ENCODE measurements around the gene TENM4.

The TENM4 gene

DNA sequence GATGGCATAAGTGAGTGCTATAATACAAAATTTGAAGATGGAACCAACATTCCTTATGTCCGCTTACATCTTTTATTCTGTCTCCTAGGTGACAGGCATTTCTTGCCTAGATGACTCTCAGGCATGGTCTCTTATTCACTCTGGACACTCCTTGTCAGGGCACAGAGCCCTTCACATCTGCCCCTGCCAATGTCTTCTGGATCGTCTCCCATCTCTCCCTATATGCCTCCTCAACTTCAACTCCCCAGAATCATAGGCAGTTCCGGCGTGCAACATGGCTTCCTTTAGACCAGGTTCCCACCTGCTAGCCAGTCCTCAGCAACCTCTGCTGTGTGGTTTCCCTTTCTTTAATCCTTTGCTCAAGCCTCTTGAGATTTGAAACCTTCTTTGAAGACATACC lies 300.9 kb downstream of the TENM4 start:
- Histone ChIP-seq H3K4me3 (ENCODE audit: low read depth in 1 of 2, low read length in 2 of 2) (no peak overlapping the region), H3K36me3 (ENCODE audit: control insufficient read depth in 1 of 2, insufficient read depth in 2 of 2, low read length in 2 of 2) (no peaks in the 10 kb centered on the region), H3K27me3 (ENCODE audit: low read depth, low read length) (no peaks in the 10 kb centered on the region), H3K4me1 (ENCODE audit: control insufficient read depth in 1 of 2, insufficient read depth in 2 of 2, low read length in 2 of 2) (no peaks in the 10 kb centered on the region), H3K9me3 (ENCODE audit: control insufficient read depth in 1 of 2, low read length in 2 of 2) (no peaks in the 10 kb centered on the region), H3K27ac (ENCODE audit: low read length) (no peak overlapping the region)

DNA sequence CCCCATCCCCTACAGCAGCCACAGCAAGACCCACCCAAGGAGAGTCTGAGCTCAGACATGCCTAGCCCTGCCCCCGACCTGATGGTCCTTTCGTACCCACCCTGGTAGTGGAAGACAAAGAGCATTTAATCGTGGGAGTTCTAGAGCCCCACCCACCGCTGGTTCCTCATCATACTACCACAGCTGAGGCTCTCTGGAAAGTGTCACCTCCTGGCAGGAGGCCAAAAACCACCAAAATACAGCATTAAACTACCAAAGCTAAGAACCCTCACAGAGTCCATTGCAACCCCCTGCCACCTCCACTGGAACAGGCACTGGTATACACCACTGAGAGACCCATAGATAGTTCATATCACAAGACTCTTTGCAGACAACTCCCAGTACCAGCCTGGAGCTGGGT lies 311.1 kb downstream of the TENM4 start:
- no peak overlapping the region for H3K27ac ChIP-seq (ENCODE audit: low read length)
- H3K9me3 ChIP-seq (ENCODE audit: control insufficient read depth in 1 of 2, low read length in 2 of 2): peaks cover 0 to 16% of the 10 kb centered on the region in 2 donors
- no peak overlapping the region for H3K4me3 ChIP-seq (ENCODE audit: low read depth in 1 of 2, low read length in 2 of 2)
- no peaks in the 10 kb centered on the region for H3K4me1 ChIP-seq (ENCODE audit: control insufficient read depth in 1 of 2, insufficient read depth in 2 of 2, low read length in 2 of 2)
- no peaks in the 10 kb centered on the region for H3K27me3 ChIP-seq (ENCODE audit: low read depth, low read length)
- no peaks in the 10 kb centered on the region for H3K36me3 ChIP-seq (ENCODE audit: control insufficient read depth in 1 of 2, insufficient read depth in 2 of 2, low read length in 2 of 2)

DNA sequence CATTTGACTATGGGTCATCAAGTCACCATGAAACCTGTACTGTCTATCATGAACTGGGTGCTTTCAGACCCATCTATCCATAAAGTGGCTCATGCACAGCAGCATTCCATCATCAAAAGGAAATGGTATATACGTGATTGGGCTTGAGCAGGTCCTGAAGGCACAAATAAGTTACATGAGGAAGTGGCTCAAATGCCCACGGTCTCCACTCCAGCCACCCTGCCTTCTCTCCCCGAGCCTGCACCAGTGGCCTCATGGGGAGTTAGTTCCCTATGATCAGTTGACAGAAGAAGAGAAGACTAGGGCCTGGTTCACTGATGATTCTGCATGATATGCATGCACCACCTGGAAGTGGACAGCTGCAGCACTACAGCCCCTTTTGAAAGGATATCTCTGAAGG lies 312.5 kb downstream of the TENM4 start:
- Histone ChIP-seq H3K27ac (ENCODE audit: low read length) (no peak overlapping the region), H3K9me3 (ENCODE audit: control insufficient read depth in 1 of 2, low read length in 2 of 2) (peaks cover 0 to 16% of the 10 kb centered on the region in 2 donors), H3K36me3 (ENCODE audit: control insufficient read depth in 1 of 2, insufficient read depth in 2 of 2, low read length in 2 of 2) (no peaks in the 10 kb centered on the region), H3K4me1 (ENCODE audit: control insufficient read depth in 1 of 2, insufficient read depth in 2 of 2, low read length in 2 of 2) (no peaks in the 10 kb centered on the region), H3K27me3 (ENCODE audit: low read depth, low read length) (no peaks in the 10 kb centered on the region), H3K4me3 (ENCODE audit: low read depth in 1 of 2, low read length in 2 of 2) (no peak overlapping the region)

DNA sequence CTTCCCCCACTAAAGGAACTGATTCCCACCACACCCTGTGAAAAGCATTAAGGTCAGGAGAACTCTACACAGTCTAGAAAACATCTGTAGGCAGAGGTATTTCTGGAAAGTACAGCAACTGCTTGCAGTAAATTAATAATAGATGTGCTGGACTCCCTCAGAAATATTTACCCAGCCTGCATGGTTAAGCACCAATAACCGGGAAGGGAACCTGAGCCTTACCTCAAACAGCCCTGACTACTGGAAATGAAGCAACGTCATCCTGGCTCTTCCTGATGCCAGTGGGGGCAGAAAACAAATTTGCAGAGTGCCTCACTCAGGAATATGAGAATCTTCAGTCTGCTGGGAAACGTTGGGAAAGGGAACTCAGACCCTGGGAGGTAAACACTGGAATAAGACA lies 318.1 kb downstream of the TENM4 start:
- Histone ChIP-seq H3K36me3 (ENCODE audit: control insufficient read depth in 1 of 2, insufficient read depth in 2 of 2, low read length in 2 of 2) (no peaks in the 10 kb centered on the region), H3K27ac (ENCODE audit: low read length) (no peak overlapping the region), H3K4me3 (ENCODE audit: low read depth in 1 of 2, low read length in 2 of 2) (no peak overlapping the region), H3K27me3 (ENCODE audit: low read depth, low read length) (no peaks in the 10 kb centered on the region), H3K9me3 (ENCODE audit: control insufficient read depth in 1 of 2, low read length in 2 of 2) (peaks cover 0 to 16% of the 10 kb centered on the region in 2 donors), H3K4me1 (ENCODE audit: control insufficient read depth in 1 of 2, insufficient read depth in 2 of 2, low read length in 2 of 2) (no peaks in the 10 kb centered on the region)

GRCh38 chr11:79121351-79121750 lies 319.5 kb downstream of the TENM4 start:
- no peaks in the 10 kb centered on the region for H3K27me3 ChIP-seq (ENCODE audit: low read depth, low read length)
- H3K36me3 ChIP-seq (ENCODE audit: control insufficient read depth in 1 of 2, insufficient read depth in 2 of 2, low read length in 2 of 2): no peaks in the 10 kb centered on the region
- no peak overlapping the region for H3K27ac ChIP-seq (ENCODE audit: low read length)

DNA sequence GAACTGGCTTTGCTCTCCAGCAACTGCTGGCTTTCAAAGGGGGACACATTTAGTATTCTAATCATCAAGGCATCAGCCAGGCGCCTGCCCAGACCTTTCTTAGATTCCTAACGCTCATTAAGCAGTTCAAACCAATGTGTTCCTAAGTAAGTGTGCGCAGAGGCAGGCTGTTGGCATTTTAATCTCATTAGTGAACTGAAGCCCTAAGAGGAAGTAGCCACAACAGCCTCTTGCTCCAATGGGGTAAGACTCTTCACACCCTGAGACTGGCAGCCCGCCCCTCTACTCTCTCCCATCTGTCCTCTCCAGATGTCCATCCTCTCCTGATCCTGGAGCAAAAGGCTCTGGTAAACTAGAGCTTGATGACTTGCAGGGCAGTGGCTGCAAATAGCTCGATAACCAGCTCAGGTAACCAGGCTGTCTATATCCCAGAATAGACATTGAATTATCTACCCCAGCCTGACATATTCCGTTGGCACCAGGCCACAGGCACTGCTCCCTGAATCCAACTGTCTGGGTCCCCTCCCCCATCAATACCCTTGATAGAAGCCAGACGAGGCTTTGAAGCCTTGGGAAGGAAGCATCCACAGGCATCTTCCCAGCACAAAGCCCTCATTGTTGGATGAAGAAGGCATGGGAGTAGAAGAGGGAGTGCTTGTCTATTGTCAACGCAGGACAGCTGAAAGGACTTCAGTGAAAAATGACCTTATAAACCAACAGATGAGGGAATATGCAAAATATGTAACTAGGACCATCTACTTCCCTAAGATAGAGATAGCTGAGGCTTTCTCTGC lies 321.1 kb downstream of the TENM4 start:
- H3K27me3 ChIP-seq (ENCODE audit: low read depth, low read length): no peaks in the 10 kb centered on the region
- H3K36me3 ChIP-seq (ENCODE audit: control insufficient read depth in 1 of 2, insufficient read depth in 2 of 2, low read length in 2 of 2): no peaks in the 10 kb centered on the region
- no peak overlapping the region for H3K27ac ChIP-seq (ENCODE audit: low read length)
- no peaks in the 10 kb centered on the region for H3K9me3 ChIP-seq (ENCODE audit: control insufficient read depth in 1 of 2, low read length in 2 of 2)
- H3K4me3 ChIP-seq (ENCODE audit: low read depth in 1 of 2, low read length in 2 of 2): no peak overlapping the region
- no peaks in the 10 kb centered on the region for H3K4me1 ChIP-seq (ENCODE audit: control insufficient read depth in 1 of 2, insufficient read depth in 2 of 2, low read length in 2 of 2)

More at GRCh38 chr11:79121351-79121750, 319.5 kb downstream of the TENM4 start:
- H3K4me3 ChIP-seq (ENCODE audit: low read depth in 1 of 2, low read length in 2 of 2): no peak overlapping the region
- no peaks in the 10 kb centered on the region for H3K4me1 ChIP-seq (ENCODE audit: control insufficient read depth in 1 of 2, insufficient read depth in 2 of 2, low read length in 2 of 2)
- H3K9me3 ChIP-seq (ENCODE audit: control insufficient read depth in 1 of 2, low read length in 2 of 2): peaks cover 0 to 7% of the 10 kb centered on the region in 2 donors

DNA sequence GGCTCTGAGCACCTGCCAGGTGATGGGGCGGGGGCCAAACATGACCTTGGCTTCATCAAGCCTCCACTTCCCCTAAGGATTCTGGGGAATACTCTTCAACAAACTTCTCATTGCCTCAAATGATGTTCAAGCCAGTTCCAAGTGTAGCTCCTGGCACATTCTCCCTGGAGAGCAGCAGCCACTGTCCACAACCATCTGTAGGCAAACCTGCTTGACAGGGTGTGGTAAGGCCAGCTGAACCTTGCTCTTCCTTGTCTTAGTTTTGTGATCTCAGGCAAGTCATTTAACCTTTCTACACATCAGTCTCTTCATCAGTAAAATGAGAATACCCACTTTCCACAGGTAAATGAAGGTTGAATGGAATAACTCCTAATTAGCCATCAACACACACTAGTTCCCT lies 323.3 kb downstream of the TENM4 start:
- H3K9me3 ChIP-seq (ENCODE audit: control insufficient read depth in 1 of 2, low read length in 2 of 2): no peaks in the 10 kb centered on the region
- H3K36me3 ChIP-seq (ENCODE audit: control insufficient read depth in 1 of 2, insufficient read depth in 2 of 2, low read length in 2 of 2): no peaks in the 10 kb centered on the region
- H3K27me3 ChIP-seq (ENCODE audit: low read depth, low read length): no peaks in the 10 kb centered on the region
- H3K4me3 ChIP-seq (ENCODE audit: low read depth in 1 of 2, low read length in 2 of 2): no peak overlapping the region
- H3K4me1 ChIP-seq (ENCODE audit: control insufficient read depth in 1 of 2, insufficient read depth in 2 of 2, low read length in 2 of 2): no peaks in the 10 kb centered on the region
- H3K27ac ChIP-seq (ENCODE audit: low read length): no peak overlapping the region

GRCh38 chr11:79116600-79116999 lies 324.2 kb downstream of the TENM4 start:
- H3K4me1 ChIP-seq (ENCODE audit: control insufficient read depth in 1 of 2, insufficient read depth in 2 of 2, low read length in 2 of 2): no peaks in the 10 kb centered on the region
- no peak overlapping the region for H3K27ac ChIP-seq (ENCODE audit: low read length)
- H3K27me3 ChIP-seq (ENCODE audit: low read depth, low read length): no peaks in the 10 kb centered on the region
- H3K36me3 ChIP-seq (ENCODE audit: control insufficient read depth in 1 of 2, insufficient read depth in 2 of 2, low read length in 2 of 2): no peaks in the 10 kb centered on the region
- H3K4me3 ChIP-seq (ENCODE audit: low read depth in 1 of 2, low read length in 2 of 2): no peak overlapping the region
- H3K9me3 ChIP-seq (ENCODE audit: control insufficient read depth in 1 of 2, low read length in 2 of 2): no peaks in the 10 kb centered on the region

GRCh38 chr11:79113054-79113690 lies 327.7 kb downstream of the TENM4 start:
- no peak overlapping the region for H3K4me3 ChIP-seq (ENCODE audit: low read depth in 1 of 2, low read length in 2 of 2)
- H3K27me3 ChIP-seq (ENCODE audit: low read depth, low read length): no peaks in the 10 kb centered on the region
- no peaks in the 10 kb centered on the region for H3K36me3 ChIP-seq (ENCODE audit: control insufficient read depth in 1 of 2, insufficient read depth in 2 of 2, low read length in 2 of 2)
- H3K27ac ChIP-seq (ENCODE audit: low read length): no peak overlapping the region
- no peaks in the 10 kb centered on the region for H3K4me1 ChIP-seq (ENCODE audit: control insufficient read depth in 1 of 2, insufficient read depth in 2 of 2, low read length in 2 of 2)
- H3K9me3 ChIP-seq (ENCODE audit: control insufficient read depth in 1 of 2, low read length in 2 of 2): no peaks in the 10 kb centered on the region

DNA sequence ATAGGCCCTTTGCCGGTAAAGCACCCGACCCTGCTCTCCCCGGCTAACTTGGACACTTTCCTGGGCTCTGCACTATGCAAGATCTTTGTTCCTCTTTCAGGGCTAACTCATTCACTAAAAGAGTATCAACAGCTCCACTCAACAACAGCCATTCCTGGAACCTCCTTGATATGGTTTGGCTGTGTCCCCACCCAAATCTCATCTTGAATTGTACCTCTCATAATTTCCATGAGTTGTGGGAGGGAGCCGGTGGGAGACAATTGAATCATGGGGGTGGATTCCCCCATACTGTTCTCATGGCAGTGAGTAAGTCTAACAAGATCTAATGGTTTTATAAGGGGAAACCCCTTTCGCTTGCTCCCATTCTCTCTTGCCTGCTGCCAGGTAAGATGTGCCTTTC lies 330.0 kb downstream of the TENM4 start:
- Histone ChIP-seq H3K27ac (ENCODE audit: low read length) (no peak overlapping the region), H3K4me1 (ENCODE audit: control insufficient read depth in 1 of 2, insufficient read depth in 2 of 2, low read length in 2 of 2) (no peaks in the 10 kb centered on the region), H3K4me3 (ENCODE audit: low read depth in 1 of 2, low read length in 2 of 2) (no peak overlapping the region), H3K36me3 (ENCODE audit: control insufficient read depth in 1 of 2, insufficient read depth in 2 of 2, low read length in 2 of 2) (no peaks in the 10 kb centered on the region), H3K9me3 (ENCODE audit: control insufficient read depth in 1 of 2, low read length in 2 of 2) (no peaks in the 10 kb centered on the region), H3K27me3 (ENCODE audit: low read depth, low read length) (no peaks in the 10 kb centered on the region)

DNA sequence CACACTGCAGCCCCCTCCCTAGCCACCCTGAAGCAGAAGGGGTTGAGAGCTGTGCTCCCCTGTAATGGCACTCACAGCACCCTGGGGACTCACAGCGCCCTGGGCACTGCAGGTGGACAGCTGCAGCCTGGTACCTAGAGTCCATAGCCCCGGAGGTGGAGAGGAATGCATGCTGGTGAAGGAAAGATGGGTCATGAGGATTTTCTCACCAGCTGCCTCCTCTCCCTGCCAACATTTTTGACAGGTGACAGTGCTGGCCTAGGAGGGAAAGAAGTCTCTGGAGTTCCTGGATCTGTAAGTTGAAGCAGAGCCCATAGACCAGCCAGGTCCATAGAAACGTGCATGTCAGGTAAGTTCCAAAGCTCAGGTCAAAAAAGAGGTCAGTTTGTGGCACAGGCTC lies 330.5 kb downstream of the TENM4 start:
- no peak overlapping the region for H3K4me3 ChIP-seq (ENCODE audit: low read depth in 1 of 2, low read length in 2 of 2)
- H3K27me3 ChIP-seq (ENCODE audit: low read depth, low read length): no peaks in the 10 kb centered on the region
- H3K4me1 ChIP-seq (ENCODE audit: control insufficient read depth in 1 of 2, insufficient read depth in 2 of 2, low read length in 2 of 2): no peaks in the 10 kb centered on the region
- no peaks in the 10 kb centered on the region for H3K36me3 ChIP-seq (ENCODE audit: control insufficient read depth in 1 of 2, insufficient read depth in 2 of 2, low read length in 2 of 2)
- no peaks in the 10 kb centered on the region for H3K9me3 ChIP-seq (ENCODE audit: control insufficient read depth in 1 of 2, low read length in 2 of 2)
- no peak overlapping the region for H3K27ac ChIP-seq (ENCODE audit: low read length)

DNA sequence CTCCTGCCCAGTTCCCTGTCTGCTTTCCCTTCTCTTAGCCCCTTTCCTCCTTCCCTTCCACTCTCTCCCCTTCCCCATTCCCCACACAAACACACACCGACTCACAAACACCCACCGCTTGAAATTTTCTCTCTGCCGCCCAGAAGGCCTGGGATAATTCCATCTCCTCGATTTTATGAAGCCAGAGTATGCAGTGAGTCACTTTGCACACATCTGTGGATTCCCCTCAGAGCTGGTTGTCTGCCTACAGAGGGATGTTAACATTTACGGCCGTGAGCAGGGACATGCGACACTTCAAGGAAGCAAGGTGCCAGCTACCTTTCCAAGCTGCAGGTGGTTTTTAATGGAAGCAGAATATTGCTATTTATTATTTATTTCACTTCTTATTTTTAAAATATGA lies 332.0 kb downstream of the TENM4 start:
- Histone ChIP-seq H3K9me3 (ENCODE audit: control insufficient read depth in 1 of 2, low read length in 2 of 2) (no peaks in the 10 kb centered on the region), H3K27ac (ENCODE audit: low read length) (no peak overlapping the region), H3K27me3 (ENCODE audit: low read depth, low read length) (no peaks in the 10 kb centered on the region), H3K4me1 (ENCODE audit: control insufficient read depth in 1 of 2, insufficient read depth in 2 of 2, low read length in 2 of 2) (no peaks in the 10 kb centered on the region), H3K4me3 (ENCODE audit: low read depth in 1 of 2, low read length in 2 of 2) (no peak overlapping the region), H3K36me3 (ENCODE audit: control insufficient read depth in 1 of 2, insufficient read depth in 2 of 2, low read length in 2 of 2) (no peaks in the 10 kb centered on the region)

Measured in muscle layer of duodenum (tissue), 2 donors.